BJ (cell line): Measurements from ENCODE around the gene PROCR. TPM values are rescaled to one million over a fixed set of nuclear protein-coding genes. Genes with fewer than 3 reads are reported as not detected.

Experiments used
- polyA plus RNA-seq: library from polyadenylated mRNA; depleted of rRNA; stranded (reverse); fragments of >200 nt; gene quantifications from 2 replicates; pipeline ENCODE4 v1.2.3, GENCODE V29; 2011; rRNA removed
- small RNA-seq: library from RNA; depleted of rRNA; stranded (forward); fragments of <200 nt; gene quantifications from one replicate; pipeline ENCODE3, GENCODE V24; 2012; ENCODE audit warnings: low replicate concordance, low read depth; ENCODE audit not compliant: insufficient read length

PROCR gene
- polyA plus RNA-seq, 1 experiment: 32.8 TPM

Small RNA genes within 50 kb of the gene (small RNA-seq; reads per million reads assigned to genes)
- gene MT1P3 (not detected), gene RNA5SP483 (not detected)

Other genes starting within 250 kb of the PROCR start
- gene GSS, start 216.3 kb upstream of the PROCR start, polyA plus RNA-seq: 85.9 and 110 TPM in 2 replicates
- gene MYH7B, start 216.2 kb upstream of the PROCR start, polyA plus RNA-seq: 0.01 and 0.05 TPM in 2 replicates
- 95.9 and 111 TPM in 2 replicates for gene TRPC4AP, start 79.3 kb upstream of the PROCR start, polyA plus RNA-seq
- 17.7 and 24.7 TPM in 2 replicates for gene EDEM2, start 24.7 kb upstream of the PROCR start, polyA plus RNA-seq
- 1.5 and 2.3 TPM in 2 replicates for gene MMP24, start 54.6 kb downstream of the PROCR start, polyA plus RNA-seq
- gene MMP24OS, start 106.0 kb downstream of the PROCR start, polyA plus RNA-seq: 45.4 and 47.6 TPM in 2 replicates
- gene EIF6, start 112.7 kb downstream of the PROCR start, polyA plus RNA-seq: 182 and 261 TPM in 2 replicates
- not detected in 2 replicates for gene FAM83C, start 120.4 kb downstream of the PROCR start, polyA plus RNA-seq
- gene UQCC1, start 239.9 kb downstream of the PROCR start, polyA plus RNA-seq: 44.2 and 45.9 TPM in 2 replicates